Measurements from ENCODE around the gene RBM20.
"Not testable (repeated sequence)": the region's sequence is repeated elsewhere in the genome, so short reads cannot be mapped to it uniquely, and the experiment has no call there.

GRCh38 chr10:110767601-110768000, 123.5 kb downstream of the RBM20 start:
- not testable (repeated sequence) for TF ChIP-seq EZH2 (IDR thresholded peaks at IDR 0.05; ENCODE audit: low read length); CTCF (optimal IDR thresholded peaks at IDR 0.05 in 1 of 3, IDR thresholded peaks at IDR 0.05 in 1 of 3, conservative IDR thresholded peaks at IDR 0.05 in 1 of 3; ENCODE audit: extremely low read depth in 1 of 3, insufficient read depth in 2 of 3, low read length in 3 of 3)

All from keratinocyte (primary cell).